ENCODE data around the gene SPINK9.

DNA sequence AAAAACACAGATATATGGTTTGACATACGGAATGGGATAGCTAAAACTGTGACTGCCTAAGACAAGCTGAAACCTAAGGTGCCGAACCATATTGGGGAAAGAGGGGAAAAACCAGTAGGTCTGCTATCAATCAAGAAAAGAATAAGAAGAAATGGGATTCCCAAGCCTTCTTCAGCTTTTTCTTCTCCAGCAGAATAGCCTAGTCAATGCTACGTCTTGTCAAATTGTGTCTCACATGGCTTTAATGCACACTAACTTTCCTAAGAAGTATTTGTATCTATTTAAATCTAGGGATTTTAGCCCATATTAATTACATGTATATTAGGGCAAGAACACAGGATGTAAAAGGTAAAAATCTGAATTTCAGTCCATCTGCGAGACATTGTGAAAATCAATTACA is 47.6 kb downstream of the SPINK9 start:
- TF ChIP-seq SUZ12 (IDR thresholded peaks at IDR 0.05) = no peak
- no peak for TF ChIP-seq CTBP1 (IDR thresholded peaks at IDR 0.05; ENCODE audit: borderline replicate concordance)
- TF ChIP-seq ELF4 (IDR thresholded peaks at IDR 0.05) = no peak
- no peak for TF ChIP-seq HDGF (IDR thresholded peaks at IDR 0.05; ENCODE audit: borderline replicate concordance)
- TF ChIP-seq, protein P1, sequence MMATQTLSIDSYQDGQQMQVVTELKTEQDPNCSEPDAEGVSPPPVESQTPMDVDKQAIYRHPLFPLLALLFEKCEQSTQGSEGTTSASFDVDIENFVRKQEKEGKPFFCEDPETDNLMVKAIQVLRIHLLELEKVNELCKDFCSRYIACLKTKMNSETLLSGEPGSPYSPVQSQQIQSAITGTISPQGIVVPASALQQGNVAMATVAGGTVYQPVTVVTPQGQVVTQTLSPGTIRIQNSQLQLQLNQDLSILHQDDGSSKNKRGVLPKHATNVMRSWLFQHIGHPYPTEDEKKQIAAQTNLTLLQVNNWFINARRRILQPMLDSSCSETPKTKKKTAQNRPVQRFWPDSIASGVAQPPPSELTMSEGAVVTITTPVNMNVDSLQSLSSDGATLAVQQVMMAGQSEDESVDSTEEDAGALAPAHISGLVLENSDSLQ (IDR thresholded peaks at IDR 0.05) = no peak
- no peak for TF ChIP-seq L3MBTL2 (conservative IDR thresholded peaks at IDR 0.05)
- TF ChIP-seq FOXM1 (IDR thresholded peaks at IDR 0.05; ENCODE audit: borderline replicate concordance) = no peak
- no peak for TF ChIP-seq BHLHE40 (IDR thresholded peaks at IDR 0.05; ENCODE audit: borderline replicate concordance)
- TF ChIP-seq ZNF384 (IDR thresholded peaks at IDR 0.05) = no peak
- TF ChIP-seq FOXA1 (IDR thresholded peaks at IDR 0.05) = no peak
- TF ChIP-seq SP1 (IDR thresholded peaks at IDR 0.05) = no peak
- TF ChIP-seq NFRKB (IDR thresholded peaks at IDR 0.05) = no peak
- no peak for TF ChIP-seq LEF1 (IDR thresholded peaks at IDR 0.05; ENCODE audit: borderline replicate concordance)

All from HEK293T (cell line).